ENCODE results near the gene TRPM3.

The TRPM3 gene

GRCh38 chr9:70484232-70485130 lies 636.9 kb downstream of the TRPM3 start:
- ATAC-seq = peak; percentile 91
- TF ChIP-seq ZNF565 (CRISPR knock-in tag; conservative IDR thresholded peaks at IDR 0.05; ENCODE audit: low read depth) = no peak
- no peak for TF ChIP-seq ARNTL (CRISPR knock-in tag; IDR thresholded peaks at IDR 0.05; ENCODE audit: borderline replicate concordance, low read depth)
- TF ChIP-seq ZFP3 (CRISPR knock-in tag; IDR thresholded peaks at IDR 0.05) = no peak
- TF ChIP-seq, protein P1, sequence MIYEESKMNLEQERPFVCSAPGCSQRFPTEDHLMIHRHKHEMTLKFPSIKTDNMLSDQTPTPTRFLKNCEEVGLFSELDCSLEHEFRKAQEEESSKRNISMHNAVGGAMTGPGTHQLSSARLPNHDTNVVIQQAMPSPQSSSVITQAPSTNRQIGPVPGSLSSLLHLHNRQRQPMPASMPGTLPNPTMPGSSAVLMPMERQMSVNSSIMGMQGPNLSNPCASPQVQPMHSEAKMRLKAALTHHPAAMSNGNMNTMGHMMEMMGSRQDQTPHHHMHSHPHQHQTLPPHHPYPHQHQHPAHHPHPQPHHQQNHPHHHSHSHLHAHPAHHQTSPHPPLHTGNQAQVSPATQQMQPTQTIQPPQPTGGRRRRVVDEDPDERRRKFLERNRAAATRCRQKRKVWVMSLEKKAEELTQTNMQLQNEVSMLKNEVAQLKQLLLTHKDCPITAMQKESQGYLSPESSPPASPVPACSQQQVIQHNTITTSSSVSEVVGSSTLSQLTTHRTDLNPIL (CRISPR knock-in tag; IDR thresholded peaks at IDR 0.05; ENCODE audit: low read depth) = no peak
- TF ChIP-seq, protein P2, sequence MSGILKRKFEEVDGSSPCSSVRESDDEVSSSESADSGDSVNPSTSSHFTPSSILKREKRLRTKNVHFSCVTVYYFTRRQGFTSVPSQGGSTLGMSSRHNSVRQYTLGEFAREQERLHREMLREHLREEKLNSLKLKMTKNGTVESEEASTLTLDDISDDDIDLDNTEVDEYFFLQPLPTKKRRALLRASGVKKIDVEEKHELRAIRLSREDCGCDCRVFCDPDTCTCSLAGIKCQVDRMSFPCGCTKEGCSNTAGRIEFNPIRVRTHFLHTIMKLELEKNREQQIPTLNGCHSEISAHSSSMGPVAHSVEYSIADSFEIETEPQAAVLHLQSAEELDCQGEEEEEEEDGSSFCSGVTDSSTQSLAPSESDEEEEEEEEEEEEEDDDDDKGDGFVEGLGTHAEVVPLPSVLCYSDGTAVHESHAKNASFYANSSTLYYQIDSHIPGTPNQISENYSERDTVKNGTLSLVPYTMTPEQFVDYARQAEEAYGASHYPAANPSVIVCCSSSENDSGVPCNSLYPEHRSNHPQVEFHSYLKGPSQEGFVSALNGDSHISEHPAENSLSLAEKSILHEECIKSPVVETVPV (CRISPR knock-in tag; IDR thresholded peaks at IDR 0.05) = no peak
- no peak for TF ChIP-seq ZC3H10 (CRISPR knock-in tag; IDR thresholded peaks at IDR 0.05)
- no peak for TF ChIP-seq POU6F1 (CRISPR knock-in tag; IDR thresholded peaks at IDR 0.05; ENCODE audit: borderline replicate concordance, low read depth)
- no peak for TF ChIP-seq TCF4 (CRISPR knock-in tag; IDR thresholded peaks at IDR 0.05; ENCODE audit: borderline replicate concordance)
- TF ChIP-seq, protein P3, sequence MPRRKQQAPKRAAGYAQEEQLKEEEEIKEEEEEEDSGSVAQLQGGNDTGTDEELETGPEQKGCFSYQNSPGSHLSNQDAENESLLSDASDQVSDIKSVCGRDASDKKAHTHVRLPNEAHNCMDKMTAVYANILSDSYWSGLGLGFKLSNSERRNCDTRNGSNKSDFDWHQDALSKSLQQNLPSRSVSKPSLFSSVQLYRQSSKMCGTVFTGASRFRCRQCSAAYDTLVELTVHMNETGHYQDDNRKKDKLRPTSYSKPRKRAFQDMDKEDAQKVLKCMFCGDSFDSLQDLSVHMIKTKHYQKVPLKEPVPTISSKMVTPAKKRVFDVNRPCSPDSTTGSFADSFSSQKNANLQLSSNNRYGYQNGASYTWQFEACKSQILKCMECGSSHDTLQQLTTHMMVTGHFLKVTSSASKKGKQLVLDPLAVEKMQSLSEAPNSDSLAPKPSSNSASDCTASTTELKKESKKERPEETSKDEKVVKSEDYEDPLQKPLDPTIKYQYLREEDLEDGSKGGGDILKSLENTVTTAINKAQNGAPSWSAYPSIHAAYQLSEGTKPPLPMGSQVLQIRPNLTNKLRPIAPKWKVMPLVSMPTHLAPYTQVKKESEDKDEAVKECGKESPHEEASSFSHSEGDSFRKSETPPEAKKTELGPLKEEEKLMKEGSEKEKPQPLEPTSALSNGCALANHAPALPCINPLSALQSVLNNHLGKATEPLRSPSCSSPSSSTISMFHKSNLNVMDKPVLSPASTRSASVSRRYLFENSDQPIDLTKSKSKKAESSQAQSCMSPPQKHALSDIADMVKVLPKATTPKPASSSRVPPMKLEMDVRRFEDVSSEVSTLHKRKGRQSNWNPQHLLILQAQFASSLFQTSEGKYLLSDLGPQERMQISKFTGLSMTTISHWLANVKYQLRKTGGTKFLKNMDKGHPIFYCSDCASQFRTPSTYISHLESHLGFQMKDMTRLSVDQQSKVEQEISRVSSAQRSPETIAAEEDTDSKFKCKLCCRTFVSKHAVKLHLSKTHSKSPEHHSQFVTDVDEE (CRISPR knock-in tag; IDR thresholded peaks at IDR 0.05) = no peak
- TF ChIP-seq CSDC2 (CRISPR knock-in tag; IDR thresholded peaks at IDR 0.05) = no peak
- TF ChIP-seq ISL1 (CRISPR knock-in tag; IDR thresholded peaks at IDR 0.05) = no peak
- no peak for TF ChIP-seq SNAI2 (CRISPR knock-in tag; IDR thresholded peaks at IDR 0.05)
- TF ChIP-seq ZNF8 (CRISPR knock-in tag; IDR thresholded peaks at IDR 0.05) = no peak

GRCh38 chr9:70481471-70481870 lies 640.0 kb downstream of the TRPM3 start:
- ATAC-seq = no peak
- TF ChIP-seq, protein P2 (CRISPR knock-in tag; IDR thresholded peaks at IDR 0.05) = no peak
- no peak for TF ChIP-seq ZFP3 (CRISPR knock-in tag; IDR thresholded peaks at IDR 0.05)
- TF ChIP-seq RARB (CRISPR knock-in tag; IDR thresholded peaks at IDR 0.05) = no peak

DNA sequence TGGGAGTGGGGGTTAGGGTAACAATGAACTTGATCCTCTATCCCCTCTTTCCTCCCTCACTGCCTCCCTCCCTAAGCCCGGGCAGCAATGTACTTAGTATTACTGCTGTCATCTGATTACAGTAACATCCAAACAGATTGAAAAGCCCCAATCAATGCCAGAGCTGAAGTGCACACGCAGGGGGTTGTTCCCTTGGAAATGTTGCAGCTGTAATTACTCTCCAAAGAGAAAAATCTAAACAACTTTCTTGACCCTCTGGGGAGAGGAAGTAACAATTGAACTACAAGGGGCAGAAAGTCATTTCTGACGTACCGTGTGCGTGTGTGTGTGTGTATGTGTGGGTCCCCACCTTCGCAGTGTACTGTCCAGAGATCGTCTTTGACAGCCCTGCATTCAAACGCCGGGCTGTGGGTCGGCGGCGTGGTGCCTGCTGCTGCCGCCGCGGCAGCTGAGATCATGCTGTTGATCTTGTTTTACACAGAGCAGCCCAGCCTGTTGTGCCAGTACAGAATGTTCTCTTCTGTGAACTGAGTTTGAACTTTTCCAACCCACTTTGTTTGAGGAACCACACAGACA lies 640.9 kb downstream of the TRPM3 start:
- peak; percentile 75 for ATAC-seq
- TF ChIP-seq TCF4 (CRISPR knock-in tag; IDR thresholded peaks at IDR 0.05; ENCODE audit: borderline replicate concordance) (no peak), ZFP3 (CRISPR knock-in tag; IDR thresholded peaks at IDR 0.05) (peak; percentile 41; the same call in 1 of the 2 replicates), PATZ1 (CRISPR knock-in tag; IDR thresholded peaks at IDR 0.05; ENCODE audit: borderline replicate concordance) (no peak), ISL1 (CRISPR knock-in tag; IDR thresholded peaks at IDR 0.05) (no peak), TOX (CRISPR knock-in tag; IDR thresholded peaks at IDR 0.05; ENCODE audit: borderline replicate concordance) (peak; percentile 43; the same call in 1 of the 2 replicates), ESRRG (CRISPR knock-in tag; IDR thresholded peaks at IDR 0.05) (no peak), ZNF70 (CRISPR knock-in tag; IDR thresholded peaks at IDR 0.05) (no peak), SNAI2 (CRISPR knock-in tag; IDR thresholded peaks at IDR 0.05) (peak; percentile 63; the same call in 1 of the 2 replicates), ZC3H10 (CRISPR knock-in tag; IDR thresholded peaks at IDR 0.05) (no peak), BACH2 (CRISPR knock-in tag; IDR thresholded peaks at IDR 0.05; ENCODE audit: borderline replicate concordance) (no peak), CSDC2 (CRISPR knock-in tag; IDR thresholded peaks at IDR 0.05) (0 out of 2 replicates have a peak, but pooled peaks have one; percentile 50)
- TF ChIP-seq, protein P3 (CRISPR knock-in tag; IDR thresholded peaks at IDR 0.05) = peak; percentile 43; the same call in 1 of the 2 replicates
- TF ChIP-seq, protein P1 (CRISPR knock-in tag; IDR thresholded peaks at IDR 0.05; ENCODE audit: low read depth) = no peak

Data from SK-N-SH treated with all-trans-retinoic acid at 6 μM for 48 hours (cell line).